Measurements from ENCODE around the gene SAMD7.

SAMD7 gene

GRCh38 chr3:169911272-169911671 lies at the start of gene SAMD7:
TSS of gene SAMD7 (plus strand) at chr3:169911572. CDS start at chr3:169919499, 7,927 bp downstream.
- DNase-seq (ENCODE audit: extremely low spot score): no peak
- POLR2A ChIA-PET: no interaction called here
- CTCF ChIA-PET: no interaction called here
- no peak for TF ChIP-seq TARDBP (IDR thresholded peaks at IDR 0.05)
- no peak for TF ChIP-seq FOXM1 (IDR thresholded peaks at IDR 0.05; ENCODE audit: borderline replicate concordance)
- TF ChIP-seq PKNOX1 (IDR thresholded peaks at IDR 0.05): no peak
- no peak for TF ChIP-seq BHLHE40 (IDR thresholded peaks at IDR 0.05; ENCODE audit: borderline replicate concordance)
- TF ChIP-seq FOXA1 (IDR thresholded peaks at IDR 0.05): no peak
- no peak for TF ChIP-seq SP1 (IDR thresholded peaks at IDR 0.05)
- no peak for TF ChIP-seq CTBP1 (IDR thresholded peaks at IDR 0.05; ENCODE audit: borderline replicate concordance)
- no peak for TF ChIP-seq L3MBTL2 (conservative IDR thresholded peaks at IDR 0.05)
- no peak for TF ChIP-seq HDGF (IDR thresholded peaks at IDR 0.05; ENCODE audit: borderline replicate concordance)
- no peak for TF ChIP-seq ARNT (IDR thresholded peaks at IDR 0.05)
- no peak for TF ChIP-seq ZNF384 (IDR thresholded peaks at IDR 0.05)

GRCh38 chr3:169861871-169862270 lies 49.5 kb upstream of the SAMD7 start:
- TF ChIP-seq LEF1 (IDR thresholded peaks at IDR 0.05; ENCODE audit: borderline replicate concordance) (no peak), SP1 (IDR thresholded peaks at IDR 0.05) (no peak), FOXM1 (IDR thresholded peaks at IDR 0.05; ENCODE audit: borderline replicate concordance) (no peak), BHLHE40 (IDR thresholded peaks at IDR 0.05; ENCODE audit: borderline replicate concordance) (no peak), HDGF (IDR thresholded peaks at IDR 0.05; ENCODE audit: borderline replicate concordance) (no peak), ARNT (IDR thresholded peaks at IDR 0.05) (no peak), L3MBTL2 (conservative IDR thresholded peaks at IDR 0.05) (no peak), FOXA1 (IDR thresholded peaks at IDR 0.05) (no peak), ZNF384 (IDR thresholded peaks at IDR 0.05) (no peak), CTBP1 (IDR thresholded peaks at IDR 0.05; ENCODE audit: borderline replicate concordance) (no peak), TARDBP (IDR thresholded peaks at IDR 0.05) (no peak), FOXK2 (IDR thresholded peaks at IDR 0.05) (no peak), ELF4 (IDR thresholded peaks at IDR 0.05) (no peak)
- CTCF ChIA-PET: interaction anchor here (0.8 kb wide), 1 partner anchor 140 kb away, joined by 3 read pairs; no protein-coding TSS in a partner anchor
- no peak for DNase-seq (ENCODE audit: extremely low spot score)
- POLR2A ChIA-PET: interaction anchor here (1.3 kb wide), 1 partner anchor 104 kb away, joined by 4 read pairs; no protein-coding TSS in a partner anchor

- TF ChIP-seq HDGF (IDR thresholded peaks at IDR 0.05; ENCODE audit: borderline replicate concordance): no peak
Observed at GRCh38 chr3:169863458-169863899, 47.9 kb upstream of the SAMD7 start.

GRCh38 chr3:169864270-169864669 lies 47.1 kb upstream of the SAMD7 start:
- ChIA-PET CTCF (no interaction called here), POLR2A (no interaction called here)
- DNase-seq (ENCODE audit: extremely low spot score): no peak
- TF ChIP-seq ARNT (IDR thresholded peaks at IDR 0.05) (no peak), LEF1 (IDR thresholded peaks at IDR 0.05; ENCODE audit: borderline replicate concordance) (no peak), PKNOX1 (IDR thresholded peaks at IDR 0.05) (no peak), SUZ12 (IDR thresholded peaks at IDR 0.05) (no peak), BHLHE40 (IDR thresholded peaks at IDR 0.05; ENCODE audit: borderline replicate concordance) (no peak), FOXA1 (IDR thresholded peaks at IDR 0.05) (no peak), FOXK2 (IDR thresholded peaks at IDR 0.05) (no peak), TARDBP (IDR thresholded peaks at IDR 0.05) (no peak), NFRKB (IDR thresholded peaks at IDR 0.05) (no peak), FOXM1 (IDR thresholded peaks at IDR 0.05; ENCODE audit: borderline replicate concordance) (no peak)

More at GRCh38 chr3:169863458-169863899, 47.9 kb upstream of the SAMD7 start:
- DNase-seq (ENCODE audit: extremely low spot score): peak; percentile 75
- ChIA-PET POLR2A (no interaction called here), CTCF (no interaction called here)

- CTCF ChIA-PET: interaction anchor here (0.6 kb wide), 1 partner anchor 530 kb away, joined by 4 read pairs; no protein-coding TSS in a partner anchor
- POLR2A ChIA-PET: no interaction called here
- DNase-seq (ENCODE audit: extremely low spot score): no peak
- TF ChIP-seq ELF4 (IDR thresholded peaks at IDR 0.05) (no peak), SP1 (IDR thresholded peaks at IDR 0.05) (no peak), ARNT (IDR thresholded peaks at IDR 0.05) (no peak), L3MBTL2 (conservative IDR thresholded peaks at IDR 0.05) (no peak), HDGF (IDR thresholded peaks at IDR 0.05; ENCODE audit: borderline replicate concordance) (no peak), TARDBP (IDR thresholded peaks at IDR 0.05) (no peak), ZNF384 (IDR thresholded peaks at IDR 0.05) (no peak), FOXK2 (IDR thresholded peaks at IDR 0.05) (no peak), PKNOX1 (IDR thresholded peaks at IDR 0.05) (no peak), NFRKB (IDR thresholded peaks at IDR 0.05) (no peak), BHLHE40 (IDR thresholded peaks at IDR 0.05; ENCODE audit: borderline replicate concordance) (no peak), FOXM1 (IDR thresholded peaks at IDR 0.05; ENCODE audit: borderline replicate concordance) (no peak), FOXA1 (IDR thresholded peaks at IDR 0.05) (no peak), LEF1 (IDR thresholded peaks at IDR 0.05; ENCODE audit: borderline replicate concordance) (no peak), SUZ12 (IDR thresholded peaks at IDR 0.05) (no peak), CTBP1 (IDR thresholded peaks at IDR 0.05; ENCODE audit: borderline replicate concordance) (no peak)
Observed at GRCh38 chr3:169865176-169865767, 46.1 kb upstream of the SAMD7 start.

- ChIA-PET POLR2A (no interaction called here), CTCF (no interaction called here)
- no peak for DNase-seq (ENCODE audit: extremely low spot score)
- TF ChIP-seq HDGF (IDR thresholded peaks at IDR 0.05; ENCODE audit: borderline replicate concordance) (no peak), BHLHE40 (IDR thresholded peaks at IDR 0.05; ENCODE audit: borderline replicate concordance) (no peak), ARNT (IDR thresholded peaks at IDR 0.05) (no peak), SUZ12 (IDR thresholded peaks at IDR 0.05) (no peak), FOXM1 (IDR thresholded peaks at IDR 0.05; ENCODE audit: borderline replicate concordance) (no peak), TARDBP (IDR thresholded peaks at IDR 0.05) (no peak), FOXA1 (IDR thresholded peaks at IDR 0.05) (no peak), ELF4 (IDR thresholded peaks at IDR 0.05) (no peak), ZNF384 (IDR thresholded peaks at IDR 0.05) (no peak), NFRKB (IDR thresholded peaks at IDR 0.05) (no peak), LEF1 (IDR thresholded peaks at IDR 0.05; ENCODE audit: borderline replicate concordance) (no peak), FOXK2 (IDR thresholded peaks at IDR 0.05) (no peak), PKNOX1 (IDR thresholded peaks at IDR 0.05) (no peak), CTBP1 (IDR thresholded peaks at IDR 0.05; ENCODE audit: borderline replicate concordance) (no peak), SP1 (IDR thresholded peaks at IDR 0.05) (no peak), L3MBTL2 (conservative IDR thresholded peaks at IDR 0.05) (no peak)
Observed at GRCh38 chr3:169867584-169868210, 43.7 kb upstream of the SAMD7 start.

All from HEK293T (cell line).